ENCODE data around the gene MT1A.

GRCh38 chr16:56651586-56651985, 13.1 kb downstream of the MT1A start, which contains the start of gene MT1B:
- no peak for TF ChIP-seq EZH2 (IDR thresholded peaks at IDR 0.05)
- no peak for TF ChIP-seq POLR2AphosphoS5 (IDR thresholded peaks at IDR 0.05; ENCODE audit: borderline replicate concordance, low read depth, low read length)
- TF ChIP-seq FOXP2 (optimal IDR thresholded peaks at IDR 0.05; ENCODE audit: control extremely low read depth, extremely low read length, insufficient read depth): no peak
